Neural crest cell (in vitro differentiated cells): Measurements from ENCODE around the gene MAP4K4. TPM values are rescaled to one million over a fixed set of nuclear protein-coding genes. Genes with fewer than 3 reads are reported as not detected.

ENCODE experiments used
- DNase-seq: peaks from one replicate; pipeline ENCODE4 v3.0.0; 2021; ENCODE audit warnings: low read depth, mixed read lengths, low spot score
- H3K27ac Mint-ChIP-seq: one replicate; pipeline ENCODE4 v1.8.0; 2021; ENCODE audit warnings: mild to moderate bottlenecking, mixed read lengths; ENCODE audit not compliant: unreplicated experiment
- H3K27me3 Mint-ChIP-seq: 2 replicates; pipeline ENCODE4 v1.8.0; 2021; ENCODE audit warnings: low read depth, mild to moderate bottlenecking, mixed read lengths
- H3K36me3 Mint-ChIP-seq: 2 replicates; pipeline ENCODE4 v1.8.0; 2021; ENCODE audit warnings: low read depth, mild to moderate bottlenecking, mixed read lengths
- H3K4me1 Mint-ChIP-seq: 2 replicates; pipeline ENCODE4 v1.8.0; 2021; ENCODE audit warnings: mixed read lengths
- H3K4me3 Mint-ChIP-seq: one replicate; pipeline ENCODE4 v1.8.0; 2021; ENCODE audit warnings: mild to moderate bottlenecking, mixed read lengths
- H3K9me3 Mint-ChIP-seq: 2 replicates; pipeline ENCODE4 v1.8.0; 2021; ENCODE audit warnings: mixed read lengths
- total RNA-seq: library from RNA; stranded (reverse); gene quantifications from 2 replicates; pipeline ENCODE4 v1.2.1, GENCODE V29; 2021
- TF ChIP-seq, protein P1 (sequence below): fragments of 200-600 bp; sonication (generic); conservative IDR thresholded peaks from 2 replicates; pipeline ENCODE4 v1.5.0; 2021; ENCODE audit warnings: antibody characterized with exemption, mild to moderate bottlenecking

MAP4K4 gene
- total RNA-seq, 1 donor from 2014 or later = 209 TPM

DNA sequence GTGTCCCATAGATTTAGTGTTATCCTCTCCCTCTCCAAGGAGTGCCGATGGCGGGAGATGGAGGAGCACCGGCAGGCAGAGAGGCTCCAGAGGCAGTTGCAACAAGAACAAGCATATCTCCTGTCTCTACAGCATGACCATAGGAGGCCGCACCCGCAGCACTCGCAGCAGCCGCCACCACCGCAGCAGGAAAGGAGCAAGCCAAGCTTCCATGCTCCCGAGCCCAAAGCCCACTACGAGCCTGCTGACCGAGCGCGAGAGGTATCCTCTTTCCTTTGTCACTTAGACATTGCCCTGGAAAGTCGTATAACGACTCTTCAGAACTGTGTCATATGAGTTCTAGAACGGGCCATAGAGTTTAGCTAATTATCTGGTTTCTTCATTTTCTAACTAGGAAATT is 162.1 kb downstream of the MAP4K4 start:
- no peaks in the 10 kb centered on the region for H3K9me3 Mint-ChIP-seq
- peak overlapping the region; percentile 6 for H3K4me3 Mint-ChIP-seq
- no peak overlapping the region for H3K27ac Mint-ChIP-seq
- TF ChIP-seq, protein P1, sequence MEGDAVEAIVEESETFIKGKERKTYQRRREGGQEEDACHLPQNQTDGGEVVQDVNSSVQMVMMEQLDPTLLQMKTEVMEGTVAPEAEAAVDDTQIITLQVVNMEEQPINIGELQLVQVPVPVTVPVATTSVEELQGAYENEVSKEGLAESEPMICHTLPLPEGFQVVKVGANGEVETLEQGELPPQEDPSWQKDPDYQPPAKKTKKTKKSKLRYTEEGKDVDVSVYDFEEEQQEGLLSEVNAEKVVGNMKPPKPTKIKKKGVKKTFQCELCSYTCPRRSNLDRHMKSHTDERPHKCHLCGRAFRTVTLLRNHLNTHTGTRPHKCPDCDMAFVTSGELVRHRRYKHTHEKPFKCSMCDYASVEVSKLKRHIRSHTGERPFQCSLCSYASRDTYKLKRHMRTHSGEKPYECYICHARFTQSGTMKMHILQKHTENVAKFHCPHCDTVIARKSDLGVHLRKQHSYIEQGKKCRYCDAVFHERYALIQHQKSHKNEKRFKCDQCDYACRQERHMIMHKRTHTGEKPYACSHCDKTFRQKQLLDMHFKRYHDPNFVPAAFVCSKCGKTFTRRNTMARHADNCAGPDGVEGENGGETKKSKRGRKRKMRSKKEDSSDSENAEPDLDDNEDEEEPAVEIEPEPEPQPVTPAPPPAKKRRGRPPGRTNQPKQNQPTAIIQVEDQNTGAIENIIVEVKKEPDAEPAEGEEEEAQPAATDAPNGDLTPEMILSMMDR = no peak
- no peak for DNase-seq
- H3K36me3 Mint-ChIP-seq = peaks cover 11% of the 10 kb centered on the region
- H3K27me3 Mint-ChIP-seq = no peaks in the 10 kb centered on the region
- H3K4me1 Mint-ChIP-seq = peaks cover 7% of the 10 kb centered on the region

DNA sequence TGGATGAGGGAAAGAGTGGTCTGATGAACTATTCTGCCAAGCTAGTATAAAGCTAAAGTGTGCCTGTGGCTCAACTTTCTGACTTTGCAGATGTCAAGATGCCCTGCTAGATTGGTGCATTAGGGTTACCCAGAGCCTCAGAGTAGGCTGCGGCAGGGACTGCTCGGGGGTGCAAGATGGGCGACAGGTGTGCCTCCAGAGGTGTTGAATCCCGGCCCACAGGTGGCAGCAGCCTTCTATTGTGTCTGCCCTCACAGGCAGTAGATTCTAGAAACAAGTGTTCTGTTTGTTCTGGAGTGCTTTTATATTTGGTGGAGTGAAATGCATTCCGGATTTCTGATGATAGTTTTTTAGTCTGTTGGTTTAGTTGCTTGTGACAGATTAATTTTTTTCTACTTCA is 162.7 kb downstream of the MAP4K4 start:
- peaks cover 15% of the 10 kb centered on the region for H3K36me3 Mint-ChIP-seq

DNA sequence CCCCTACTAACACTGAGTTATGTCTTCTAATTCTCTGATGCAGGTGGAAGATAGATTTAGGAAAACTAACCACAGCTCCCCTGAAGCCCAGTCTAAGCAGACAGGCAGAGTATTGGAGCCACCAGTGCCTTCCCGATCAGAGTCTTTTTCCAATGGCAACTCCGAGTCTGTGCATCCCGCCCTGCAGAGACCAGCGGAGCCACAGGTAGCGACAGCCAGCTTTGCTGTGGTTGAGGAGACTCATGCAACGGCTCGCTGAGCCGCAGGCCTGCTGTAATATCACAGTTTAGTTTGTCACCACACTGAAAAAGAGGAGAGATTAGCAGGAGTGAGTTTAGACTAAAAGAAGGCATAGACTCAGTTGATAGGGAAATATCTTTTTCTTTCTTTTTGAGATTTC is 163.3 kb downstream of the MAP4K4 start:
- no peak for DNase-seq
- H3K27ac Mint-ChIP-seq = no peak overlapping the region
- TF ChIP-seq, protein P1 = no peak
- H3K36me3 Mint-ChIP-seq = peaks cover 14% of the 10 kb centered on the region
- peaks cover 8% of the 10 kb centered on the region for H3K4me1 Mint-ChIP-seq
- H3K4me3 Mint-ChIP-seq = no peak overlapping the region
- no peaks in the 10 kb centered on the region for H3K27me3 Mint-ChIP-seq
- H3K9me3 Mint-ChIP-seq = no peaks in the 10 kb centered on the region

More for the DNA sequence above, 162.7 kb downstream of the MAP4K4 start:
- Mint-ChIP-seq H3K9me3 (no peaks in the 10 kb centered on the region), H3K27ac (no peak overlapping the region), H3K4me1 (peaks cover 8% of the 10 kb centered on the region), H3K4me3 (no peak overlapping the region), H3K27me3 (no peaks in the 10 kb centered on the region)
- no peak for DNase-seq
- TF ChIP-seq, protein P1 = no peak

DNA sequence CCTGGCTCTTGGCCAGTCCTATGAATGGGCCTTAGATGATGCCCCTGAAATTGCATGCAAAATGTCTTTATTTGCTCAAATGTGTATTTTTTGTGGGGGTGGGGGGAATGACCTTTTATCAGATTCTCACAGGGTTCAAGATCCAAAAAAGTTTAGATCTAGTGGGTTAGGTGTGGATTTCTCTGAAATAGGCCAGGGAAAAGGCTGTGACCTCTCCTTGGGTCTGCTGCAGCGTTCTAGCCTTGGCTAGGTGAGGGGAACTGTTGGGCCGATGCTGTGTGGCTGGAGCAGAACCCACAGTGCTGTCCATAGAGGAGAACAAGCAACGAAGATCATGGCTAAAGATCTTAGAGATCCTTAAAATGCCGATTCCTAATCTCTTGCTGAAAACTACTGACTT is 163.9 kb downstream of the MAP4K4 start:
- no peaks in the 10 kb centered on the region for H3K9me3 Mint-ChIP-seq
- H3K4me3 Mint-ChIP-seq = no peak overlapping the region
- TF ChIP-seq, protein P1 = no peak
- DNase-seq = no peak
- peaks cover 15% of the 10 kb centered on the region for H3K36me3 Mint-ChIP-seq
- H3K4me1 Mint-ChIP-seq = peaks cover 8% of the 10 kb centered on the region
- peak overlapping the region; percentile 43 for H3K27ac Mint-ChIP-seq
- H3K27me3 Mint-ChIP-seq = no peaks in the 10 kb centered on the region

DNA sequence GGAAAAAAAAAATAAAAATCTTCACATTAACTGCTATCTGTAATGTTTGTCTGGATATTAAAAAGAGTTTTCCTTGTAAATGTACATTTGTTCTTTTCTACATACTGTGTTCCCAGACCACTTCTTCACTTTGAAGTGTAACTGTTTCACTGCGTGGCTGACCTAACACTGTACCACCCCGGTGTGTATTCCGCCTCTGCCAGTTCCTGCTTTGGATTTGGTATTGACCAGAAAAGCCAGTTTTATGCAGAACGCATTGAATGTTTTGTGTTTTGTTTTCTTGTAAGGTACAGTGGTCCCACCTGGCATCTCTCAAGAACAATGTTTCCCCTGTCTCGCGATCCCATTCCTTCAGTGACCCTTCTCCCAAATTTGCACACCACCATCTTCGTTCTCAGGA is 166.0 kb downstream of the MAP4K4 start:
- Mint-ChIP-seq H3K27me3 (no peaks in the 10 kb centered on the region), H3K4me3 (no peak overlapping the region), H3K27ac (no peak overlapping the region), H3K36me3 (peaks cover 19% of the 10 kb centered on the region), H3K9me3 (no peaks in the 10 kb centered on the region), H3K4me1 (peaks cover 16% of the 10 kb centered on the region)
- no peak for DNase-seq
- TF ChIP-seq, protein P1 = no peak

DNA sequence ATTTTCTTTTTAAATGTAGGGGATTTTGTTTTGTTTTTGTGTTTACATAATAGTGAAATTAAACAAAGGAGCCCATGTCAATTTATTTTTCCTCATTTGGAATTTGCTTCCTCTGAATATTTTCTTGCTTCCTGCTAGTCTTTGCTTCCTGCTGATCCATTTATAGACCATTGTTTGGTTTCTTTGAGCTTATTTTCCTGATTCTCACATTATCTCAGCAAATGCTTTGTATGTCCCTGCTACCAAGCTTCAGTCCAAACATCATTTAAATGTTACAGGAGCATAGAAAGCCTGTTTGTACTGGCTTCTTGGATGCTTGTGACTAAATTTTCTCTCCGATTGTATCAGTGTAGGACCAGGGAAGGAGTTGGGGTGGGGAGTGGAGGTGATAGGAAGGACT is 166.9 kb downstream of the MAP4K4 start:
- TF ChIP-seq, protein P1 = no peak
- Mint-ChIP-seq H3K36me3 (peaks cover 21% of the 10 kb centered on the region), H3K27me3 (no peaks in the 10 kb centered on the region), H3K4me3 (no peak overlapping the region), H3K9me3 (no peaks in the 10 kb centered on the region), H3K27ac (no peak overlapping the region), H3K4me1 (peaks cover 18% of the 10 kb centered on the region)
- DNase-seq = no peak
